Neural crest cell (in vitro differentiated cells): ENCODE results near the gene PIK3C2G. TPM values are rescaled to one million over a fixed set of nuclear protein-coding genes. Genes with fewer than 3 reads are reported as not detected.

Experiments used
- DNase-seq: peaks from one replicate; pipeline ENCODE4 v3.0.0; 2021; ENCODE audit warnings: low read depth, mixed read lengths, low spot score
- H3K27ac Mint-ChIP-seq: one replicate; pipeline ENCODE4 v1.8.0; 2021; ENCODE audit warnings: mild to moderate bottlenecking, mixed read lengths; ENCODE audit not compliant: unreplicated experiment
- H3K27me3 Mint-ChIP-seq: 2 replicates; pipeline ENCODE4 v1.8.0; 2021; ENCODE audit warnings: low read depth, mild to moderate bottlenecking, mixed read lengths
- H3K36me3 Mint-ChIP-seq: 2 replicates; pipeline ENCODE4 v1.8.0; 2021; ENCODE audit warnings: low read depth, mild to moderate bottlenecking, mixed read lengths
- H3K4me1 Mint-ChIP-seq: 2 replicates; pipeline ENCODE4 v1.8.0; 2021; ENCODE audit warnings: mixed read lengths
- H3K4me3 Mint-ChIP-seq: one replicate; pipeline ENCODE4 v1.8.0; 2021; ENCODE audit warnings: mild to moderate bottlenecking, mixed read lengths
- H3K9me3 Mint-ChIP-seq: 2 replicates; pipeline ENCODE4 v1.8.0; 2021; ENCODE audit warnings: mixed read lengths
- total RNA-seq: library from RNA; stranded (reverse); gene quantifications from 2 replicates; pipeline ENCODE4 v1.2.1, GENCODE V29; 2021
- TF ChIP-seq, protein P1 (sequence below): fragments of 200-600 bp; sonication (generic); conservative IDR thresholded peaks from 2 replicates; pipeline ENCODE4 v1.5.0; 2021; ENCODE audit warnings: antibody characterized with exemption, mild to moderate bottlenecking

The PIK3C2G gene
- total RNA-seq, 1 donor from 2014 or later, result not detected

DNA sequence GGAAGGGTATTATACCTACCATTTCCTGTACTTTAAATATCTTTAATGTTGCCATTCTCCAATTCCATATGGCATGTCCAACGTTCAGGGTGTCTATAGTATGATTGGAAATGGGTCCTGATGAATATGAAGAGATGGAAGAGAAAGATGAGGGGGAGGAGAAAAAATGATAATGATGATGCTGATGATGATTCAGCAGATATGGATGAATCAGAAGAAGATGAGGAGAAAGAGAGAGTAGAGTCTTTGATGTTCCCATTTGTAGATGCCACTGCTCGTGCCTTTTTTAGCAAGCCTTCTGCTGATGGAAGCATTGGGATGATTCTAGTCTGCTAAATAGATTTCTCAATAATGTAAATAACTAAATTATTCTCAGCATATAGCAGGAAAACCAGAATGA is 163.5 kb downstream of the PIK3C2G start:
- no peak for DNase-seq
- TF ChIP-seq, protein P1, sequence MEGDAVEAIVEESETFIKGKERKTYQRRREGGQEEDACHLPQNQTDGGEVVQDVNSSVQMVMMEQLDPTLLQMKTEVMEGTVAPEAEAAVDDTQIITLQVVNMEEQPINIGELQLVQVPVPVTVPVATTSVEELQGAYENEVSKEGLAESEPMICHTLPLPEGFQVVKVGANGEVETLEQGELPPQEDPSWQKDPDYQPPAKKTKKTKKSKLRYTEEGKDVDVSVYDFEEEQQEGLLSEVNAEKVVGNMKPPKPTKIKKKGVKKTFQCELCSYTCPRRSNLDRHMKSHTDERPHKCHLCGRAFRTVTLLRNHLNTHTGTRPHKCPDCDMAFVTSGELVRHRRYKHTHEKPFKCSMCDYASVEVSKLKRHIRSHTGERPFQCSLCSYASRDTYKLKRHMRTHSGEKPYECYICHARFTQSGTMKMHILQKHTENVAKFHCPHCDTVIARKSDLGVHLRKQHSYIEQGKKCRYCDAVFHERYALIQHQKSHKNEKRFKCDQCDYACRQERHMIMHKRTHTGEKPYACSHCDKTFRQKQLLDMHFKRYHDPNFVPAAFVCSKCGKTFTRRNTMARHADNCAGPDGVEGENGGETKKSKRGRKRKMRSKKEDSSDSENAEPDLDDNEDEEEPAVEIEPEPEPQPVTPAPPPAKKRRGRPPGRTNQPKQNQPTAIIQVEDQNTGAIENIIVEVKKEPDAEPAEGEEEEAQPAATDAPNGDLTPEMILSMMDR, result no peak
- no peak overlapping the region for H3K4me3 Mint-ChIP-seq
- H3K27me3 Mint-ChIP-seq, result no peaks in the 10 kb centered on the region
- H3K27ac Mint-ChIP-seq, result no peak overlapping the region
- H3K36me3 Mint-ChIP-seq, result no peaks in the 10 kb centered on the region
- no peaks in the 10 kb centered on the region for H3K9me3 Mint-ChIP-seq
- H3K4me1 Mint-ChIP-seq, result no peaks in the 10 kb centered on the region

DNA sequence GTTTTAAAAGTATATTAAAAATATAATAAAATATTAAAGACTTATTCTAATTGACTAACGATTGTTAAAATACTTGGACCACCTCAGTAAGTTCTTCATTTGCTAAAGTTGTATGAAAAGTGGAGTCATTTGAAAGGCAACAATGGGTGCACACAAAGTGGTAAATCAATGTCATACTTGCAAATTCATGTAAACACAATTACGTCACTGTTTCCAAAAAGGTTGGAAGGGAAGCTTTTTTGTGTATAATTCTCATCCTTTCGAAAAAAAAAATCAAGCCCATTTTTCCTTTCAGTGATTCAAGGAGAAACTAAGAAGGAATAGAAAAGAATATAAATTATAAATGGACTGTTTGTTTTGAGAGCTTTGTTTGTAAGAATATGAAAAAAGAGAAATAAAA is 166.2 kb downstream of the PIK3C2G start:
- no peak for DNase-seq
- H3K9me3 Mint-ChIP-seq, result no peaks in the 10 kb centered on the region
- no peaks in the 10 kb centered on the region for H3K36me3 Mint-ChIP-seq
- H3K27me3 Mint-ChIP-seq, result no peaks in the 10 kb centered on the region
- H3K4me3 Mint-ChIP-seq, result no peak overlapping the region
- peaks cover 4% of the 10 kb centered on the region for H3K4me1 Mint-ChIP-seq
- TF ChIP-seq, protein P1, result no peak
- no peak overlapping the region for H3K27ac Mint-ChIP-seq

GRCh38 chr12:18428416-18428815 is 167.1 kb downstream of the PIK3C2G start:
- Mint-ChIP-seq H3K27me3 (no peaks in the 10 kb centered on the region), H3K9me3 (no peaks in the 10 kb centered on the region), H3K4me3 (no peak overlapping the region), H3K36me3 (no peaks in the 10 kb centered on the region), H3K4me1 (peaks cover 4% of the 10 kb centered on the region), H3K27ac (no peak overlapping the region)
- DNase-seq, result no peak
- TF ChIP-seq, protein P1, result no peak

DNA sequence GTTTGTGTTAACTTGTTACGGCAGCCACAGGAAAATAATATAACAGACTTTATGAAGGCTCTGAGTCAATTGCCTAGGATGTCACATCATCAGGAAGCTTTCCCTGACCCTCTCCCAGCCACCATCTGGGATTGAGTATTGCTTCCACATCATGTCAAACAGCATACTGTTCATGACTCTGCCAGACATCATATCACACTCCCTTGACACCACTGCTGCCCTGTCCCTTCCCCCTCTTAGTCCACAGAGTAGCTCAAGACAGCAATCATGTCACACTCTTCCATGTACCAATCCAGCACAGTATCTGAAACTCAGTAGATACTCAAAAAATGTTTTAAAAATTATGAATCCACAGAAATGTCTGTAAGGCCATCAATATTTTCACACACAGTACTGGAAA is 168.0 kb downstream of the PIK3C2G start:
- no peak for DNase-seq
- H3K36me3 Mint-ChIP-seq, result no peaks in the 10 kb centered on the region
- H3K4me3 Mint-ChIP-seq, result no peak overlapping the region
- H3K4me1 Mint-ChIP-seq, result peaks cover 4% of the 10 kb centered on the region
- H3K9me3 Mint-ChIP-seq, result no peaks in the 10 kb centered on the region
- TF ChIP-seq, protein P1, result no peak
- no peak overlapping the region for H3K27ac Mint-ChIP-seq
- no peaks in the 10 kb centered on the region for H3K27me3 Mint-ChIP-seq

DNA sequence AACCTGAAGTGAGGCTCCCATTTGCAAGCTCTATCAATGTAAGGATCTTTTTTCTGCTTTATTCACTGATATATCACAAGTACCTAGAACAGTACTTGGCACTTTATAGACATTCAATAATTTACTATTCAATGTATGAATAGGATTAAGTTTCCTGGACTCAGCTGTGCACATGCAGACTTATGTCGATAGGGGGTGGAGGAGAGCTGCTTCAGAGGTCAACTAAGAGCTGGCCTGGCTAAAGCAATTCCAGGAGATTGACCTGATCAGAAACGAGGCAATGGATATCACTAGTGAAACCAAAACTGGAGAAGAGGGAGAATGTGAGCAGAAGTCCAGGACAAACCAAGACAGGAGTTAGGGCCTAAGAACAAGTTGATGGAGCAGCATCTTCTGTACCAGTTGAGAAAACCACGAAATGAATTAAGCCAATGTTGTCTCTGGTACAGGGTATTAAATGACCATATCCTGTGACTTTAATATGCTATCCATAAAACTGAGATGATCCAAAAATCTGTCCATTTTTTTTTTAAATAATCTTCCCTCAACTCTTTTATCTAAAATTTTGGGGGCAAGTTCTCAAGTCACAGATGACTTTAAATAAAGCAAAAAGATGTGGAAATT is 169.2 kb downstream of the PIK3C2G start:
- Mint-ChIP-seq H3K4me3 (no peak overlapping the region), H3K27ac (no peak overlapping the region), H3K27me3 (no peaks in the 10 kb centered on the region), H3K4me1 (peaks cover 4% of the 10 kb centered on the region), H3K9me3 (no peaks in the 10 kb centered on the region), H3K36me3 (no peaks in the 10 kb centered on the region)
- TF ChIP-seq, protein P1, result peak; percentile 87
- DNase-seq, result peak; percentile 50
